PFSK-1 (cell line): ENCODE data around the gene SRRD.

ENCODE experiments used
- POLR2AphosphoS5 ChIP-seq: IDR thresholded peaks from 2 replicates; pipeline ENCODE4 v1.6.1; 2012; ENCODE audit warnings: low read depth, mild to moderate bottlenecking, control low read depth, low read length, moderate library complexity
- REST ChIP-seq, 2 experiments: IDR thresholded peaks; 2 replicates each; pipeline versions ENCODE4 v1.6.1 to v1.8.0; 2011 to 2012; ENCODE audit warnings: low read depth in 2 of 2, low read length in 2 of 2, control low read depth in 1 of 2, inconsistent platforms in 1 of 2, mild to moderate bottlenecking in 1 of 2, moderate library complexity in 1 of 2; ENCODE audit not compliant: insufficient read depth in 1 of 2
- SIN3A ChIP-seq: IDR thresholded peaks from 2 replicates; pipeline ENCODE4 v1.6.1; 2012; ENCODE audit warnings: mild to moderate bottlenecking, low read length, moderate library complexity, borderline replicate concordance; ENCODE audit not compliant: insufficient read depth
- TAF1 ChIP-seq: IDR thresholded peaks from 2 replicates; pipeline ENCODE4 v1.6.1; 2012; ENCODE audit warnings: low read length, control low read depth, borderline replicate concordance; ENCODE audit not compliant: insufficient read depth

- no peak for TF ChIP-seq POLR2AphosphoS5
- TF ChIP-seq TAF1 = no peak
- TF ChIP-seq REST (IDR thresholded peaks at IDR 0.05; ENCODE audit: insufficient read depth in 1 of 2, low read depth in 2 of 2, low read length in 2 of 2) = no peak
- TF ChIP-seq SIN3A = no peak
Measured at GRCh38 chr22:26462051-26462450, 21.6 kb upstream of the SRRD start.
